Embryonic facial prominence (tissue), 1 donor: ENCODE measurements around the gene KLHL1.

Source experiments
- DNase-seq: peaks from one replicate; pipeline ENCODE4 v3.0.0-alpha.2; 2016; ENCODE audit errors: extremely low spot score

The KLHL1 gene

GRCh38 chr13:70014337-70014736 is 93.9 kb downstream of the KLHL1 start:
- DNase-seq: no peak

DNA sequence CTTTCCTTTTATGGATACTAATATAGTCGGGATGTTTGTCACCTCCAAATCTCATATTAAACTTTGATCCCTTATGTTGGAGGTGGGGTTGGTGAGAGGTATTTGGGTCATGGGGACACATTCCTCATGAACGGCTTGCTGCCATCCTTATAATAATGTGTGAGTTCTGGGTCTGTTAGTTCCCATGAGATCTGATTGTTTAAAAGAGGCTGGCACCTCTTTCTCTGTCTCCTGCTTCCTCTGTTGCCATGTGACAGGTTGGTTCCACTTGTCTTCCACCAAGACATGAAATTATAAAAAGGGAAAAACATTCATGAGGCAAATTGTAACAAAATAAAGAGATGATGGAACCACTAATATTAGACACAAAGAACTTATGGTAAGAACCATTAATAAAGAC is 108.4 kb downstream of the KLHL1 start:
- no peak for DNase-seq

GRCh38 chr13:69997061-69997460 is 111.2 kb downstream of the KLHL1 start:
- no peak for DNase-seq

DNA sequence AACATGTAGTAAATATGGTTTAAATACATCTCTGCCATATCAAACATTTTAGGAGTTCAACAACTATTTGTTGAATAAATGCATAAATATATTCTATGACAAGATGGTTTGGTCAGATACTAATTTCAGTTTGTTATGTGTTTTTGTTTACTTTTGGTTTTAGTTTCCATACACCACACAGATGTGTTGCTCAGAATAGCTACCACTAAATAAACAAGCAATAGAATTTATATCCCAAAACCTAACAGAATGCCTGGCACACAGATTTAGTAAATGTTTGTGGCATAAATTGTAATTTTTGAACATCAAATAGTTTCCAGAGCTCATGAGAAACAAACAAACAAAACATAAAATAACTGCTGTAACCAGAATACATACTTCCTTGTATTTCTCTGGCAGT is 127.5 kb downstream of the KLHL1 start:
- DNase-seq: no peak

DNA sequence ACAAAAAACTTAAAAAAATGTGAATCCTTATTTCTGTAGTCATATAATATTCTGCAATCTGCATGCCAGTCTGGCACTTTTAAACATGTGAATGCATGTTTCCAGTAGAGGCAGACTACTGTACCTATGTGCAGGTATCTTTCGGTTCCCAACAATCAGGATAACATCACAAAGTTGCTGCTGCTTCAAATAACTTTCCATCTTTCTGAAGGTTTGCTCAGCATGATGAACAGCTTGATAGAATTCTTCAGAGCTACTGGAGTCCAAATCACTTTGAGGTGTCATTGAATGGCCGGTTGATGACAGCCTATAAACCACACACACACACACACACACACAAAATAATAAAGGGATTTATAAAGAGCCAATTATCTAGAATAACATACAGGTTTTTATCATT is 132.8 kb downstream of the KLHL1 start:
- no peak for DNase-seq

DNA sequence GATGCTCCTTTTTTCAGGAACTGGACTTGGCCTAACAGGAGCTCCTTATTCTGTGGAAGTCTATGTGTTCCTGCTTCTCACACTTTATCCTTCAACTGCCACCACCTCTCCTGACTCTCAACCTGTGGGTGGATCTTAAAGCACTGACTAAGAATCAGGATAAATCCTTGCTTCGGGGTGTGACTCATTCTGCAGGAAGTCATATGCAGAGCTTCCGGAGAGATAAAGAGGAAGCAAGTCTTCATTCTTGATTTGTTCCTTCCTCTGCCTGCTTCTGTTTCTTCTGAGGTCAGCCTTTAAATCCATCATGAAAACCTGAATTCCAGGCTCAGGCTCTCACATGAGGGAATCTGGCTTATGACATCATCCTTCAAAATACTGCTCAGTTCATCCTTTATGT is 137.7 kb downstream of the KLHL1 start:
- no peak for DNase-seq

DNA sequence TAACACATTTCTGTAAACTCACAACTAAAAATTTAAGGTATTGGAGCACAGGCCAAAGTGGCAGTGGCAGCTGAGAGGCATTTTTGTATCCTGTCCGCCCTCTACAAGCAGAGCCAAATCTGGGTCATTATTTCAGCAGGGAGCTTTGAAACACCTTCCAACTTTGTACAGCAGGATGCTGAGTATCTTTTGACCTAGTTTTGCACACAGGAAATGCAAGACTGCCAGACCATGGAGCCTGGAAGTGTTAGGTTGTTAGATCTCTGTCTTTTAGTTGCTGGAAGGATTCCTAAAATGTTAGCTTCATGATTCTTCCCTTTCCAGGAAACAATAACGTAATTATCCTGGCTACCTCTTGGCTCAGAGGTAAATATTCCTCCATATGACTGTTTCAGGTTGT is 149.2 kb downstream of the KLHL1 start:
- no peak for DNase-seq

- no peak for DNase-seq
Observed at GRCh38 chr13:69956839-69957238, 151.4 kb downstream of the KLHL1 start.

- DNase-seq: no peak
Observed at GRCh38 chr13:69956349-69956748, 151.9 kb downstream of the KLHL1 start.

DNA sequence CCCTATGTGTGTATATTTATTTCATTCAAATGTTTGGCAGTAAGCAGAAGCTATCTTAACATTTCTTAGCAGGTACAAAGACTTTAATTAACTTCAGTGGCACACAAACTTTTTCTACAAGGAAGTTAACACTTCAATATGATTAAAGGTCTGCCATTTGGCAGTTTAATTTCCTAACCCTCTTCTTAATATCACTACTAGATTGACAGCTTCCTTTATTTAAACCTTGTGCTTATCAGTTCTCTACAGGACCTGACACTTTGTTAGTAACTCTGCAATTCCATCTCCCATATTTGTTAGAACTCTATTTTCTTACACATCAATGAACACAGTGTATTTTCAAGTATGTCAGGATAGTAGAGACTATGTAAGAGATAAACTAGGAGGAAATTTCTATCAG is 153.0 kb downstream of the KLHL1 start:
- no peak for DNase-seq

- DNase-seq: no peak
Observed at GRCh38 chr13:69951412-69951811, 156.8 kb downstream of the KLHL1 start.

DNA sequence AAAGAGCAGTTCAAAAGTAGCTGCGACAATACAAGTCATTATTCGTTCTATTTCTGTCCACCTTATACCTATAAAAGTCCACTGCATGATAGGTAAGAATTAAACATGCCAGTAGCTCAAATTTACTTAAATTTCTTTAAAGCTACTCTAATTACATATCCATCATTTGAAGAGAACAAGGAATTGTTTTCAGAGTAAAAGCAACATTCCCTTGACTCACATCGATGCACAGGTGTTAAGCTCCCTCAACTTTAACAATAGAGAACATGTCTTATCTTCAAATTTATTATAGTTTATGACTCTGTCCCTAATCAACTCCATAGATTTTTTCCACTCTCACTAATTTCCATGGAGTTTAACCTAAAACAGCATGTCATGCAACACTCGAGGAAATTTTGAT is 158.1 kb downstream of the KLHL1 start:
- DNase-seq: no peak

- DNase-seq: no peak
Observed at GRCh38 chr13:69948016-69948415, 160.2 kb downstream of the KLHL1 start.

GRCh38 chr13:69947582-69947981 is 160.7 kb downstream of the KLHL1 start:
- DNase-seq: no peak

GRCh38 chr13:69946511-69946910 is 161.7 kb downstream of the KLHL1 start:
- no peak for DNase-seq

DNA sequence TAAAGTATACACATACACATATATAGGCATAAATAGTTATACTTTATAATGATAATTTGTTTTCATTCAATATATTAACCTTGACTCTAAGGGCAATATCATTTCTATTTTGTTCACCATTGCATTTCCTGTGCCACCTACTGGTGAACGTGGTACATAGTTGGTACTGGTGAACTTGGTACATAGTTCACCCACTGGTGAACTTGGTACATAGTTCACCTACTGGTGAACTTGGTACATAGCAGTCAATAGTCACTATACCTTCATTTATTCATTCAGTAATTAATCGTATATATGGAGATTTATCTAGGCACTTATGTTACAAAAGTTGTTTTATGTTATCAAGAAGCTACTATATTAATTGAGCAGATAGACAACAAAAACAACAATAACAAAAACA is 173.2 kb downstream of the KLHL1 start:
- no peak for DNase-seq

- no peak for DNase-seq
Observed at GRCh38 chr13:69928262-69928661, 180.0 kb downstream of the KLHL1 start.

DNA sequence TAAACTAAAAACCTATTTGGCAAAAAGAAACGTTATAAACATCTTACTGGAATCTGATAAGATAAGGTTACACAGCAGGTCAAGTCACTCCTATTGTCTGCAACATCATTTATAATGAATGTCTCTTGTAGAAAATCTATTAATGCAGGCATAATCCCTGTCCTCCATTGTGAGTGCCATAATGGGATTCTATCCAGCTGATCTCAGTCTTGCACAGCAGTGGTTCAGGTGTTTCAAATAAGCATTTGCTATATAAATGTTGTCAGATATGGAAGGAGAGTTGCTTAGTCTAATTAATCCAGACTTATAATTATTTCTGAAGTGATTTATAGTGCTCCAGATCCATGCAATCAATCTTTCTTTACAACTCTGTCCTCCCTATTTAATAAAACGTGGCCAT is 187.1 kb downstream of the KLHL1 start:
- DNase-seq: no peak

DNA sequence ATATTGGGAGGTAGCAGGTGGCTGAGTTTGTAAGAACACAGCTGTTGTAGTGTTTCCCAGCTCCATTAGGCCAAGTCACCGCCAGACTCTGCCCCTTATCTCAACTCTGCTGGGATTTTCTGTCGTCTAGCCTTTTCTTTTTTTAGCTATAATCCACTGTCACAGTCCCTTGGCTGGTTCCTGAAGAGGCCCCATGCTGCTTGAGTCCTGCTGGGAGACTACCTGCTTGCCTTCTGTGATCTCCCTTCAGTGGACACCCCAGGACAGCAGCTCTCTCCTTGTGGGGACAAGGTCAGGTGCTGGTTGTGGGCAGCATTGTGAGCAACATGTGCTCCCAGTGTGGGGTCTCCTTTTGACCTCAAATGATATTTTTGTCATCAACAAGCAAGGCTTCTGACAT is 195.6 kb downstream of the KLHL1 start:
- no peak for DNase-seq

DNA sequence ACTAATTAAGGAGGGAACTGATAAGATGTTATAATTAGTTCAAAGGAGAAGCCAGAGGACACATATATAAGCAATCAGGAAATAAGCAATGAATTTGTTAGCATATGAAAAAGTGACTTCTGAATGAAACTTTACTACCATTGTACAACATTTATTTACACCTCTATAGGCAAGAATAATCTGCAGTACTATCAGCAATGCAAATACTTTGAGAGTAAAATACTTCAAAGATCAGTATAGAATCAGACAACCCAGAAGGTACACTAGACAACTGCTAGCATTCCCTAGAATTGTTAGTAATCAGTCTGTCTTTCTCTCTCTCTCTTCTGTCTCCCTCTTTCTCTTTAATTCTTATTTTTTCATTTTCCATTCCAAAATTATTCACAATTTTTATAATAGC is 197.5 kb downstream of the KLHL1 start:
- no peak for DNase-seq

- no peak for DNase-seq
Observed at GRCh38 chr13:69904784-69905183, 203.5 kb downstream of the KLHL1 start.

DNA sequence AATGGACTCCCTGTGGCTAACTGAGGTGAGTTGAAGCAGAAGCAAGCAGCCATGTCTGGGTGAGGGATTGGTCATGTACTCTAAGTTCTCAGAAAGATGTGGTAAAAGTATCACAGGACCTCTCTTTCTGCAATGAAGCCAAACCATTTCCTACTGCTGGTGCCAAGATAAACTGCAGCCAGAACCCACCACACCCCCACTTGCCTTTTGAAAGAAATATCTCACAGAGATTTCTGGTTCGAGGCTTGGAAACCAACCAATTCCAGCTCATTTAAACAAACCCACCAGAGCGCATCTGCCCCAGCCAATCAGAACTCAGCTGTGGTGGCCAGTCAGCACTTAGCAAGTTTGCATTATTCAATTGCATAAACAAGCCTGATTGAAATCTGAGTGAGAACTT is 205.2 kb downstream of the KLHL1 start:
- DNase-seq: no peak

- no peak for DNase-seq
Observed at GRCh38 chr13:69882451-69882850, 225.8 kb downstream of the KLHL1 start.

DNA sequence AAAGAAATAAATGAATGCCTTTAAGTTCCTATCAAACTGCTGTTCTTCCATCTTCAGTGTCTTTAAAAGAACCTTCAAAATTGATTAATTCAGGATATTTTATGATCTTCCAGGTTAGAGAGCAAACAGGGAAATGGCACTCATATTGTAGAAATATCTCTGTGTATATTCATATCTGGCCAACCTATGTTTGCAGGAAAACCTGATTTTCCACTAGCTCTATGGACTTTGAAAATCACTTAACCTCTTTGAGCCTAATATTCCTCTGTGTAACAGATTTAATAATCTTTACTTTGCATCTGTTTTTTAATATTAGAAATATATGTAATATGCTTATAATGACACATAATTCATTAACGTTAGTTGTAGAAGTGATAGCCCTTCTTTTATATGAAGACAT is 228.3 kb downstream of the KLHL1 start:
- no peak for DNase-seq
